ENCODE measurements around the gene SLC22A16.

DNA sequence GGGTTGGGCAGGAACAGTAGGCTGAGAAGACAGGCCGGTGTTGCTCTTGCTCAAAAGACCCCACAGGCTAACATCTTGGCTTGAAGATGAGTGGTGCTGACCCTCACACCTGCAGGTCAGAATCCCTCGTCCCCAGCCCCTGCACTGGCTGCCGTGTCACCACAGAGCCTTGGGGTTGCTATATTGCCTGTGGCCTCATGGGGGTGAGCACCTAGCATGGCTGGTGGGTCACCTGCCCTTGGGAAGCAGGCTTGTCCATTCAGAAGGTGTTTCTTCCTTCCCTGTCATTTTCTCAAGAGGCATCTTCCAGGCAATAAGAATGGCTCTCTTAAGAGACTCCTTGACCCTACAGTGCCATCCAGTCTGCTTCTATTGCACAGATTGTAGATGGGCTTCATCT lies 7.7 kb downstream of the SLC22A16 start:
- TF ChIP-seq, protein P1, sequence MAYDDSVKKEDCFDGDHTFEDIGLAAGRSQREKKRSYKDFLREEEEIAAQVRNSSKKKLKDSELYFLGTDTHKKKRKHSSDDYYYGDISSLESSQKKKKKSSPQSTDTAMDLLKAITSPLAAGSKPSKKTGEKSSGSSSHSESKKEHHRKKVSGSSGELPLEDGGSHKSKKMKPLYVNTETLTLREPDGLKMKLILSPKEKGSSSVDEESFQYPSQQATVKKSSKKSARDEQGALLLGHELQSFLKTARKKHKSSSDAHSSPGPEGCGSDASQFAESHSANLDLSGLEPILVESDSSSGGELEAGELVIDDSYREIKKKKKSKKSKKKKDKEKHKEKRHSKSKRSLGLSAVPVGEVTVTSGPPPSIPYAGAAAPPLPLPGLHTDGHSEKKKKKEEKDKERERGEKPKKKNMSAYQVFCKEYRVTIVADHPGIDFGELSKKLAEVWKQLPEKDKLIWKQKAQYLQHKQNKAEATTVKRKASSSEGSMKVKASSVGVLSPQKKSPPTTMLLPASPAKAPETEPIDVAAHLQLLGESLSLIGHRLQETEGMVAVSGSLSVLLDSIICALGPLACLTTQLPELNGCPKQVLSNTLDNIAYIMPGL (CRISPR knock-in tag; IDR thresholded peaks at IDR 0.05): no peak
- TF ChIP-seq, protein P2, sequence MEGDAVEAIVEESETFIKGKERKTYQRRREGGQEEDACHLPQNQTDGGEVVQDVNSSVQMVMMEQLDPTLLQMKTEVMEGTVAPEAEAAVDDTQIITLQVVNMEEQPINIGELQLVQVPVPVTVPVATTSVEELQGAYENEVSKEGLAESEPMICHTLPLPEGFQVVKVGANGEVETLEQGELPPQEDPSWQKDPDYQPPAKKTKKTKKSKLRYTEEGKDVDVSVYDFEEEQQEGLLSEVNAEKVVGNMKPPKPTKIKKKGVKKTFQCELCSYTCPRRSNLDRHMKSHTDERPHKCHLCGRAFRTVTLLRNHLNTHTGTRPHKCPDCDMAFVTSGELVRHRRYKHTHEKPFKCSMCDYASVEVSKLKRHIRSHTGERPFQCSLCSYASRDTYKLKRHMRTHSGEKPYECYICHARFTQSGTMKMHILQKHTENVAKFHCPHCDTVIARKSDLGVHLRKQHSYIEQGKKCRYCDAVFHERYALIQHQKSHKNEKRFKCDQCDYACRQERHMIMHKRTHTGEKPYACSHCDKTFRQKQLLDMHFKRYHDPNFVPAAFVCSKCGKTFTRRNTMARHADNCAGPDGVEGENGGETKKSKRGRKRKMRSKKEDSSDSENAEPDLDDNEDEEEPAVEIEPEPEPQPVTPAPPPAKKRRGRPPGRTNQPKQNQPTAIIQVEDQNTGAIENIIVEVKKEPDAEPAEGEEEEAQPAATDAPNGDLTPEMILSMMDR (IDR thresholded peaks at IDR 0.05): no peak
- TF ChIP-seq, protein P3, sequence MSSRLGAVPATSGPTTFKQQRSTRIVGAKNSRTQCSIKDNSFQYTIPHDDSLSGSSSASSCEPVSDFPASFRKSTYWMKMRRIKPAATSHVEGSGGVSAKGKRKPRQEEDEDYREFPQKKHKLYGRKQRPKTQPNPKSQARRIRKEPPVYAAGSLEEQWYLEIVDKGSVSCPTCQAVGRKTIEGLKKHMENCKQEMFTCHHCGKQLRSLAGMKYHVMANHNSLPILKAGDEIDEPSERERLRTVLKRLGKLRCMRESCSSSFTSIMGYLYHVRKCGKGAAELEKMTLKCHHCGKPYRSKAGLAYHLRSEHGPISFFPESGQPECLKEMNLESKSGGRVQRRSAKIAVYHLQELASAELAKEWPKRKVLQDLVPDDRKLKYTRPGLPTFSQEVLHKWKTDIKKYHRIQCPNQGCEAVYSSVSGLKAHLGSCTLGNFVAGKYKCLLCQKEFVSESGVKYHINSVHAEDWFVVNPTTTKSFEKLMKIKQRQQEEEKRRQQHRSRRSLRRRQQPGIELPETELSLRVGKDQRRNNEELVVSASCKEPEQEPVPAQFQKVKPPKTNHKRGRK (CRISPR knock-in tag; IDR thresholded peaks at IDR 0.05; ENCODE audit: borderline replicate concordance): no peak
- no peak for TF ChIP-seq GTF2I (CRISPR knock-in tag; conservative IDR thresholded peaks at IDR 0.05)
- TF ChIP-seq, protein P4, sequence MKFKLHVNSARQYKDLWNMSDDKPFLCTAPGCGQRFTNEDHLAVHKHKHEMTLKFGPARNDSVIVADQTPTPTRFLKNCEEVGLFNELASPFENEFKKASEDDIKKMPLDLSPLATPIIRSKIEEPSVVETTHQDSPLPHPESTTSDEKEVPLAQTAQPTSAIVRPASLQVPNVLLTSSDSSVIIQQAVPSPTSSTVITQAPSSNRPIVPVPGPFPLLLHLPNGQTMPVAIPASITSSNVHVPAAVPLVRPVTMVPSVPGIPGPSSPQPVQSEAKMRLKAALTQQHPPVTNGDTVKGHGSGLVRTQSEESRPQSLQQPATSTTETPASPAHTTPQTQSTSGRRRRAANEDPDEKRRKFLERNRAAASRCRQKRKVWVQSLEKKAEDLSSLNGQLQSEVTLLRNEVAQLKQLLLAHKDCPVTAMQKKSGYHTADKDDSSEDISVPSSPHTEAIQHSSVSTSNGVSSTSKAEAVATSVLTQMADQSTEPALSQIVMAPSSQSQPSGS (CRISPR knock-in tag; IDR thresholded peaks at IDR 0.05; ENCODE audit: borderline replicate concordance, low read depth): no peak
- TF ChIP-seq, protein P5, sequence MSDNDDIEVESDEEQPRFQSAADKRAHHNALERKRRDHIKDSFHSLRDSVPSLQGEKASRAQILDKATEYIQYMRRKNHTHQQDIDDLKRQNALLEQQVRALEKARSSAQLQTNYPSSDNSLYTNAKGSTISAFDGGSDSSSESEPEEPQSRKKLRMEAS (CRISPR knock-in tag; IDR thresholded peaks at IDR 0.05): no peak
- TF ChIP-seq GABPB1 (CRISPR knock-in tag; IDR thresholded peaks at IDR 0.05): no peak
- TF ChIP-seq ZNF121 (CRISPR knock-in tag; IDR thresholded peaks at IDR 0.05): no peak
- no peak for TF ChIP-seq JUN (CRISPR knock-in tag; IDR thresholded peaks at IDR 0.05)
- no peak for TF ChIP-seq ESRRA (CRISPR knock-in tag; IDR thresholded peaks at IDR 0.05; ENCODE audit: borderline replicate concordance)
- TF ChIP-seq TEAD1 (CRISPR knock-in tag; IDR thresholded peaks at IDR 0.05): no peak
- no peak for TF ChIP-seq SMAD3 (CRISPR knock-in tag; IDR thresholded peaks at IDR 0.05; ENCODE audit: borderline replicate concordance)
